Mesenchymal stem cell (in vitro differentiated cells and primary cell): ENCODE data around the gene CYP19A1.

Experiments
- DNase-seq: peaks from one replicate; pipeline ENCODE4 v3.0.0-alpha.2; 2013
- H2AFZ ChIP-seq: one replicate; pipeline ENCODE4 v1.6.1; 2013; ENCODE audit warnings: low read depth, mild to moderate bottlenecking, control low read depth, inconsistent platforms, low read length, moderate library complexity
- H2AK5ac ChIP-seq: 2 replicates; pipeline ENCODE4 v1.6.1; 2013; ENCODE audit warnings: low read length, moderate library complexity, mild to moderate bottlenecking, inconsistent platforms; ENCODE audit not compliant: severe bottlenecking
- H2BK120ac ChIP-seq: one replicate; pipeline ENCODE4 v1.6.1; 2013; ENCODE audit warnings: low read depth, mild to moderate bottlenecking, inconsistent platforms, low read length, moderate library complexity
- H2BK12ac ChIP-seq, 2 experiments: one replicate each; pipeline ENCODE4 v1.6.1; 2013; ENCODE audit warnings: inconsistent platforms in 2 of 2, low read length in 2 of 2, mild to moderate bottlenecking in 2 of 2, moderate library complexity in 2 of 2, control low read depth in 1 of 2
- H2BK15ac ChIP-seq: one replicate; pipeline ENCODE4 v1.6.1; 2013; ENCODE audit warnings: mild to moderate bottlenecking, low read depth, inconsistent platforms; ENCODE audit not compliant: poor library complexity, severe bottlenecking
- H2BK5ac ChIP-seq: 2 replicates; pipeline ENCODE4 v1.6.1; 2013; ENCODE audit warnings: low read depth, mild to moderate bottlenecking, low read length, control low read depth, inconsistent platforms; ENCODE audit not compliant: poor library complexity, severe bottlenecking
- H3K14ac ChIP-seq, 2 experiments: one replicate each; pipeline ENCODE4 v1.6.1; 2013; ENCODE audit warnings: inconsistent platforms in 2 of 2, low read length in 2 of 2, control low read depth in 1 of 2, mild to moderate bottlenecking in 1 of 2, moderate library complexity in 1 of 2
- H3K18ac ChIP-seq, 2 experiments: one replicate each; pipeline ENCODE4 v1.6.1; 2013; ENCODE audit warnings: inconsistent platforms in 2 of 2, low read length in 2 of 2, control low read depth in 1 of 2, low read depth in 1 of 2, mild to moderate bottlenecking in 1 of 2
- H3K23ac ChIP-seq, 2 experiments: one replicate each; pipeline ENCODE4 v1.6.1; 2013; ENCODE audit warnings: inconsistent platforms in 2 of 2, low read length in 2 of 2, mild to moderate bottlenecking in 2 of 2, moderate library complexity in 2 of 2, control low read depth in 1 of 2
- H3K27ac ChIP-seq: 2 replicates; pipeline ENCODE4 v1.5.1; 2013; ENCODE audit warnings: mild to moderate bottlenecking, moderate library complexity, low read length, control low read depth, inconsistent platforms; ENCODE audit not compliant: poor library complexity, severe bottlenecking
- H3K27me3 ChIP-seq, 2 experiments: 2 replicates each; pipeline versions ENCODE4 v1.6.1 to v1.7.0; 2013; ENCODE audit warnings: low read length in 2 of 2, mild to moderate bottlenecking in 2 of 2, moderate library complexity in 2 of 2, control low read depth in 1 of 2, inconsistent platforms in 1 of 2; ENCODE audit not compliant: control insufficient read depth in 1 of 2, insufficient read depth in 1 of 2
- H3K36me3 ChIP-seq, 2 experiments: 2 replicates each; pipeline versions ENCODE4 v1.6.1 to v1.7.0; 2013; ENCODE audit warnings: low read length in 2 of 2, control low read depth in 1 of 2, inconsistent platforms in 1 of 2, low read depth in 1 of 2, mild to moderate bottlenecking in 1 of 2; ENCODE audit not compliant: insufficient read depth in 2 of 2, control insufficient read depth in 1 of 2
- H3K4ac ChIP-seq, 2 experiments: one replicate each; pipeline ENCODE4 v1.6.1; 2013; ENCODE audit warnings: inconsistent platforms in 2 of 2, low read length in 2 of 2, mild to moderate bottlenecking in 2 of 2, moderate library complexity in 2 of 2, control low read depth in 1 of 2, low read depth in 1 of 2
- H3K4me1 ChIP-seq: 2 replicates; pipeline ENCODE4 v1.6.1; 2013; ENCODE audit warnings: low read depth, low read length, control low read depth; ENCODE audit not compliant: control insufficient read depth, insufficient read depth
- H3K4me2 ChIP-seq: 2 replicates; pipeline ENCODE4 v1.6.1; 2013; ENCODE audit warnings: low read length, mild to moderate bottlenecking, inconsistent platforms; ENCODE audit not compliant: poor library complexity, severe bottlenecking
- H3K4me3 ChIP-seq, 2 experiments: 2 replicates each; pipeline versions ENCODE4 v1.5.1 to v1.7.0; 2013; ENCODE audit warnings: low read length in 2 of 2, mild to moderate bottlenecking in 2 of 2, control low read depth in 1 of 2, low read depth in 1 of 2; ENCODE audit not compliant: insufficient read depth in 1 of 2
- H3K79me1 ChIP-seq: replicated peaks from 2 replicates; pipeline ENCODE4 v1.6.1; 2013; ENCODE audit warnings: mild to moderate bottlenecking, control low read depth, low read length, inconsistent platforms; ENCODE audit not compliant: poor library complexity, severe bottlenecking
- H3K9ac ChIP-seq: 2 replicates; pipeline ENCODE4 v1.7.0; 2013; ENCODE audit warnings: mild to moderate bottlenecking, low read length, moderate library complexity
- H3K9me3 ChIP-seq: 2 replicates; pipeline ENCODE4 v1.7.0; 2013; ENCODE audit warnings: mild to moderate bottlenecking, low read length; ENCODE audit not compliant: control insufficient read depth
- H4K8ac ChIP-seq: one replicate; pipeline ENCODE4 v1.6.1; 2013; ENCODE audit warnings: inconsistent platforms, mild to moderate bottlenecking, low read length, moderate library complexity
- H4K91ac ChIP-seq: one replicate; pipeline ENCODE4 v1.6.1; 2013; ENCODE audit warnings: mild to moderate bottlenecking, low read length, inconsistent platforms
- WGBS: methylation state at CpG from one replicate; pipeline ENCODE4 v1.1.7; 2013; ENCODE audit warnings: mixed read lengths; 5-methylcytosine and 5-hydroxymethylcytosine counted together

The CYP19A1 gene

DNA sequence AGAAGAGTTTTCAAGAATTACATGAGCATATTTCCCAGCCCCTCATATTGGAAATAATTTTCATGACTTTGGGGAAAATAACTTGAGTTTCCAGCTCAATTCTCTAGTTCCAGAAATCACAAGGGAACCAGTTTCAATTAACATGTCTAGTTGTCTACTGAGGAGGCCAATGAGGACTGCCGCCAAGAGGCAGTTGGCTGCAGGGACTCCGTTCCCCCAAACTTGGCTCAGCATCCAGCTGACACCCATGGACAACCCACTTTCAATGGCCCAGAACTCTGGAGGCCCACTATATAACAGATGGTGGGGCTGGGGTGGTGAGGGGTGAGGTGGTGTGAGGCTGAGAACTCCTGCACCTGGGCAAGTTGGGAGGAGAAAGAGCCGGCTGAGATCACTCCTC lies 157.2 kb downstream of the CYP19A1 start:
- no peak for DNase-seq
- WGBS, result 89% methylated on average over 3 of the region's 3 CpGs
- Histone ChIP-seq H3K14ac (no peak overlapping the region), H3K4me1 (no peaks in the 10 kb centered on the region), H3K9me3 (no peaks in the 10 kb centered on the region), H3K36me3 (no peaks in the 10 kb centered on the region), H3K4ac (no peak overlapping the region), H3K27me3 (peaks cover 9 to 44% of the 10 kb centered on the region in 2 experiments), H4K8ac (no peak overlapping the region), H4K91ac (no peak overlapping the region), H3K18ac (no peak overlapping the region), H2BK12ac (no peak overlapping the region), H2AK5ac (no peak overlapping the region), H2BK15ac (no peak overlapping the region), H3K4me2 (no peak overlapping the region), H3K27ac (no peak overlapping the region), H3K23ac (no peak overlapping the region), H2BK5ac (no peak overlapping the region), H2AFZ (no peak overlapping the region), H3K4me3 (no peak overlapping the region), H3K9ac (no peak overlapping the region), H2BK120ac (no peak overlapping the region), H3K79me1 (no peaks in the 10 kb centered on the region)

DNA sequence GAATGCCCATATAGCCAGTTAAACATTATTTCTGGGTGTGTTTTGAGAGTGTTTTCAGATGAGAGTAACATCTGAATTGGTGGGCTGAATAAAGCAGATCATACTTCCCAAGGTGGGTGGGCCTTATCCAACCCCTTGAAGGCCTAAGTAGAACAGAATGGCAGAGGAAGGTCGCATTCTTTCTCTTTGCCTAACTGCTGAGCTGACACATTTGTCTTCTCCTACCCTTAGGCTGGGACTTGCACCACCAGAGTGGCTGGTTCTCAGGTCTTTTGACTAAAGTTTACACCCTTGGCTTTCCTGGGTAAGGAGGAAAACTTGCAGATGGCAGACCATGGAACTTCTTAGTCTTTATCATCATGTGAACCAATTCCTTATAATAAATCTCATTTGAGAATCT lies 157.9 kb downstream of the CYP19A1 start:
- H3K4ac ChIP-seq, result no peak overlapping the region
- no peak overlapping the region for H2AFZ ChIP-seq

DNA sequence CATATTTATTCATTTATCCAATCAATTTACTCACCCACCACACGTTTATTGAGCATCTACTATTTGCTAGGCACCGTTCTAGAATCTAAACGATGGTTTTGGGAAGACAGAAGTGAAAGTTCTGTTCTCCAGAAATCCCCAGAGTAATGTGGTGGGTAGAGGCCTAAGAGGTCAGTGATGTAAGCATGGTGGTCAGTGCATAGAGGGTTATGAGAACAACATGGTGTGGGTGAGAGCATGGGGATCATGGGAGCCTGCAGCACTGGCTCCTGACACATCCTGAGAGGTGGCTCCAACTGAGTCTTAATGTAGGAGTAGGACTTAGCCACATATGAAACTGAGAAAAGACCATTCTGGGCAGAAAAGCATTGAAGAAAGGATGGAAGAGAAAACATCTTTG lies 158.4 kb downstream of the CYP19A1 start:
- H3K79me1 ChIP-seq, result no peaks in the 10 kb centered on the region
- no peaks in the 10 kb centered on the region for H3K36me3 ChIP-seq

More for the DNA sequence above, 157.9 kb downstream of the CYP19A1 start:
- 18% methylated on average over 1 of the region's 1 CpG for WGBS
- H3K4me3 ChIP-seq, result no peak overlapping the region
- no peak overlapping the region for H2AK5ac ChIP-seq
- no peaks in the 10 kb centered on the region for H3K9me3 ChIP-seq
- no peak overlapping the region for H2BK12ac ChIP-seq
- no peak overlapping the region for H3K4me2 ChIP-seq
- no peak overlapping the region for H2BK15ac ChIP-seq
- H4K91ac ChIP-seq, result no peak overlapping the region
- no peak overlapping the region for H3K14ac ChIP-seq
- no peak overlapping the region for H3K9ac ChIP-seq
- no peaks in the 10 kb centered on the region for H3K79me1 ChIP-seq
- H3K27ac ChIP-seq, result no peak overlapping the region
- H3K23ac ChIP-seq, result no peak overlapping the region
- no peaks in the 10 kb centered on the region for H3K4me1 ChIP-seq
- H3K36me3 ChIP-seq, result no peaks in the 10 kb centered on the region
- DNase-seq, result no peak
- H2BK5ac ChIP-seq, result no peak overlapping the region
- H3K18ac ChIP-seq, result no peak overlapping the region
- no peak overlapping the region for H4K8ac ChIP-seq
- no peak overlapping the region for H2BK120ac ChIP-seq
- H3K27me3 ChIP-seq, result peaks cover 9 to 37% of the 10 kb centered on the region in 2 experiments

DNA sequence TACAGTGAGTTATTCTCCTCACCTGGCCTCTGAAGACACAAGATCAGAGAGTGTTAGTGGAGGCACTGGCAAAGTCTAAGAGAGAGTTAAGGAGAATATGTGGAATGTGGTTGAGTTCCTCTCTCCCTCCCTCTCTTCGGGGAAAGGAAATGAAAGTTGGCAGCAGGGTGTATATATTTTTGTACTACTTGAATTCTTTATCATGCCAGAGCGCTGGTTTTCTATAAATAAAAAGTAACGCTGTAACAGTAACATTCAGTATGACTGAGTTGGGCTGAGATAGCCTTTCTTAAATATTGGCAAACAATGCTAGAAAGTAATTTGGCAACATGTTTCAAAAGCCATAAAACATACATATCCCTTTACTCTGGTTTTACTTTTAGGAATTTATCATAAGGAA lies 166.2 kb downstream of the CYP19A1 start:
- Histone ChIP-seq H2BK12ac (no peak overlapping the region), H2BK5ac (no peak overlapping the region), H3K23ac (no peak overlapping the region), H3K27me3 (peaks cover 0 to 4% of the 10 kb centered on the region in 2 experiments), H4K8ac (no peak overlapping the region), H3K4me2 (no peak overlapping the region), H4K91ac (no peak overlapping the region), H3K18ac (no peak overlapping the region), H3K4me1 (no peaks in the 10 kb centered on the region), H3K36me3 (no peaks in the 10 kb centered on the region), H2BK120ac (no peak overlapping the region), H3K4ac (no peak overlapping the region), H3K9ac (peak overlapping the region; percentile 69), H3K14ac (no peak overlapping the region), H2AFZ (no peak overlapping the region), H2BK15ac (no peak overlapping the region), H3K4me3 (peak overlapping the region in 1 of 2 experiments; percentile 65), H3K27ac (no peak overlapping the region), H3K79me1 (no peaks in the 10 kb centered on the region), H2AK5ac (no peak overlapping the region), H3K9me3 (no peaks in the 10 kb centered on the region)
- WGBS, result 75% methylated on average over 2 of the region's 3 CpGs
- no peak for DNase-seq

More for the DNA sequence above, 158.4 kb downstream of the CYP19A1 start:
- DNase-seq, result no peak
- no peak overlapping the region for H3K23ac ChIP-seq
- H2BK120ac ChIP-seq, result no peak overlapping the region
- no peaks in the 10 kb centered on the region for H3K4me1 ChIP-seq
- H2AFZ ChIP-seq, result no peak overlapping the region
- H3K14ac ChIP-seq, result no peak overlapping the region
- no peak overlapping the region for H3K4me2 ChIP-seq
- no peak overlapping the region for H3K4ac ChIP-seq
- H2BK5ac ChIP-seq, result no peak overlapping the region
- H2BK15ac ChIP-seq, result no peak overlapping the region
- no peaks in the 10 kb centered on the region for H3K9me3 ChIP-seq
- no peak overlapping the region for H2AK5ac ChIP-seq
- 81% methylated on average over 3 of the region's 3 CpGs for WGBS
- no peak overlapping the region for H4K91ac ChIP-seq
- peaks cover 7 to 32% of the 10 kb centered on the region in 2 experiments for H3K27me3 ChIP-seq
- no peak overlapping the region for H3K27ac ChIP-seq
- H3K9ac ChIP-seq, result no peak overlapping the region
- no peak overlapping the region for H3K4me3 ChIP-seq
- H4K8ac ChIP-seq, result no peak overlapping the region
- H2BK12ac ChIP-seq, result no peak overlapping the region
- no peak overlapping the region for H3K18ac ChIP-seq
